K562 (cell line): ENCODE measurements around the gene OGFR. TPM values are rescaled to one million over a fixed set of nuclear protein-coding genes. Genes with fewer than 3 reads are reported as not detected.
A peak's percentile ranks its signal among the peaks of the same experiment; 100 is the strongest.

Source experiments
- ATF7 ChIP-seq: fragments of 450-650 bp; IDR thresholded peaks from 2 replicates; pipeline ENCODE4 v1.7.1; 2014; ENCODE audit warnings: mild to moderate bottlenecking, moderate library complexity
- BCOR ChIP-seq: fragments of 450-650 bp; IDR thresholded peaks from 2 replicates; pipeline ENCODE4 v1.6.1; 2016
- ELF1 ChIP-seq: fragments of 200-800 bp; sonication (Bioruptor generic); IDR thresholded peaks from 2 replicates; pipeline ENCODE4 v1.6.1; 2016; ENCODE audit warnings: missing genetic modification characterization, missing compliant biosample characterization
- FOXJ3 ChIP-seq: sonication (generic); formaldehyde crosslinking; IDR thresholded peaks from 2 replicates; pipeline ENCODE4 v1.4.0; 2020; ENCODE audit warnings: mild to moderate bottlenecking, missing genetic modification reagents
- HNRNPLL ChIP-seq: fragments of 200-400 bp; formaldehyde crosslinking; IDR thresholded peaks from 2 replicates; pipeline ENCODE4 v1.6.1; 2017; ENCODE audit warnings: low read length, low read depth, mild to moderate bottlenecking; ENCODE audit not compliant: poor library complexity, severe bottlenecking
- KLF16 ChIP-seq: IDR thresholded peaks from 2 replicates; pipeline ENCODE4 v1.6.1; 2016; ENCODE audit warnings: antibody characterized with exemption
- PTTG1 ChIP-seq: fragments of 450-650 bp; IDR thresholded peaks from 2 replicates; pipeline ENCODE4 v1.6.1; 2016; ENCODE audit warnings: low read depth, mild to moderate bottlenecking, missing genetic modification characterization, missing compliant biosample characterization
- PYGO2 ChIP-seq: fragments of 450-650 bp; IDR thresholded peaks from 2 replicates; pipeline ENCODE4 v1.6.1; 2016; ENCODE audit warnings: mild to moderate bottlenecking, missing genetic modification characterization, moderate library complexity, missing compliant biosample characterization
- RAD21 ChIP-seq, 2 experiments: fragments of 250-450 bp in 1 of 2; fragments of 450-650 bp in 1 of 2; sonication (Bioruptor Pico) in 1 of 2; formaldehyde crosslinking in 1 of 2; IDR thresholded peaks in 1 of 2; conservative IDR thresholded peaks in 1 of 2; 2 replicates each; pipeline versions ENCODE4 v1.4.0 to v1.8.0; 2020 to 2022; ENCODE audit warnings: mild to moderate bottlenecking in 2 of 2, moderate library complexity in 1 of 2
- SAP30 ChIP-seq: fragments of 200-600 bp; sonication (generic); IDR thresholded peaks from 2 replicates; pipeline ENCODE4 v1.6.1; 2012; ENCODE audit warnings: borderline replicate concordance, low read depth, mild to moderate bottlenecking, moderate library complexity, low read length, control low read depth, inconsistent platforms; ENCODE audit not compliant: insufficient read depth, poor library complexity, severe bottlenecking
- SMARCB1 ChIP-seq: IDR thresholded peaks from 2 replicates; pipeline ENCODE4 v1.6.1; 2011; ENCODE audit warnings: improper control_type of control experiment, low read depth; ENCODE audit not compliant: insufficient read length
- STAT6 ChIP-seq: sonication (generic); formaldehyde crosslinking; IDR thresholded peaks from 2 replicates; pipeline ENCODE4 v1.8.1; 2023; ENCODE audit warnings: mild to moderate bottlenecking, missing genetic modification reagents
- TAF15 ChIP-seq: fragments of 200-400 bp; formaldehyde crosslinking; IDR thresholded peaks from 2 replicates; pipeline ENCODE4 v1.6.1; 2017; ENCODE audit warnings: mild to moderate bottlenecking, low read depth, low read length, moderate library complexity
- XRCC4 ChIP-seq: IDR thresholded peaks from one replicate; pipeline ENCODE4 v1.6.1; 2011; ENCODE audit not compliant: insufficient read depth, insufficient read length; ENCODE audit errors: extremely low read depth
- ZBED1 ChIP-seq: IDR thresholded peaks from 2 replicates; pipeline ENCODE4 v1.6.1; 2014
- ZBTB12 ChIP-seq: fragments of 250-450 bp; sonication (Bioruptor Pico); IDR thresholded peaks from 2 replicates; pipeline ENCODE4 v1.4.0; 2020
- ZNF134 ChIP-seq: fragments of 250-450 bp; sonication (Bioruptor Pico); conservative IDR thresholded peaks from 2 replicates; pipeline ENCODE4 v1.4.0; 2020
- ZNF175 ChIP-seq: fragments of 200-800 bp; sonication (Bioruptor generic); IDR thresholded peaks from 2 replicates; pipeline ENCODE4 v1.6.1; 2016; ENCODE audit warnings: low read depth, mild to moderate bottlenecking, missing genetic modification characterization, missing compliant biosample characterization
- ZNF184 ChIP-seq: sonication (generic); formaldehyde crosslinking; IDR thresholded peaks from 2 replicates; pipeline ENCODE4 v1.5.0; 2020; ENCODE audit warnings: missing genetic modification reagents
- ZNF408 ChIP-seq: fragments of 250-450 bp; sonication (Bioruptor Pico); IDR thresholded peaks from 2 replicates; pipeline ENCODE4 v1.4.0; 2020; ENCODE audit warnings: low read depth, mild to moderate bottlenecking, moderate library complexity
- polyA plus RNA-seq, 8 experiments: library from polyadenylated mRNA; depleted of rRNA in 4 of 8; stranded (reverse) in 5 of 8; unstranded in 3 of 8; fragments of >200 nt; fragmentation: Nextera tagmentation in 2 of 8; fragmentation: Illumina TruSeq in 1 of 8; extraction: Ambion mirVana in 2 of 8; extraction: Trizol in 1 of 8; gene quantifications; 2 replicates each; pipeline versions ENCODE4 v1.2.1 to v1.2.3, GENCODE V29; 2011 to 2014; ENCODE audit warnings: inconsistent platforms in 1 of 8, missing spikeins in 1 of 8
- total RNA-seq, 7 experiments: library from RNA; depleted of rRNA in 6 of 7; stranded (reverse); fragments of >200 nt in 6 of 7; fragmentation: Illumina TruSeq in 2 of 7; extraction: Trizol in 2 of 7; gene quantifications; 2 replicates each; pipeline versions ENCODE4 v1.2.1 to v1.2.3, GENCODE V29; 2011 to 2021; ENCODE audit warnings: low replicate concordance in 1 of 7
- TF ChIP-seq, protein P1 (sequence below): fragments of 450-650 bp; IDR thresholded peaks from 2 replicates; pipeline ENCODE4 v1.6.1; 2018; ENCODE audit warnings: mild to moderate bottlenecking, low read depth; ENCODE audit not compliant: partially characterized antibody
- TF ChIP-seq, protein P2 (sequence below): fragments of 450-650 bp; formaldehyde crosslinking; IDR thresholded peaks from 2 replicates; pipeline ENCODE4 v1.4.0; 2020; ENCODE audit warnings: mild to moderate bottlenecking

The OGFR gene
- total and polyA plus RNA-seq, 9 of the 15 experiments (the other 6 are each of a cell fraction or from before 2014, with no cell fraction given) = 0.39 to 56.3 (median 17.5) TPM

- TF ChIP-seq, protein P1, sequence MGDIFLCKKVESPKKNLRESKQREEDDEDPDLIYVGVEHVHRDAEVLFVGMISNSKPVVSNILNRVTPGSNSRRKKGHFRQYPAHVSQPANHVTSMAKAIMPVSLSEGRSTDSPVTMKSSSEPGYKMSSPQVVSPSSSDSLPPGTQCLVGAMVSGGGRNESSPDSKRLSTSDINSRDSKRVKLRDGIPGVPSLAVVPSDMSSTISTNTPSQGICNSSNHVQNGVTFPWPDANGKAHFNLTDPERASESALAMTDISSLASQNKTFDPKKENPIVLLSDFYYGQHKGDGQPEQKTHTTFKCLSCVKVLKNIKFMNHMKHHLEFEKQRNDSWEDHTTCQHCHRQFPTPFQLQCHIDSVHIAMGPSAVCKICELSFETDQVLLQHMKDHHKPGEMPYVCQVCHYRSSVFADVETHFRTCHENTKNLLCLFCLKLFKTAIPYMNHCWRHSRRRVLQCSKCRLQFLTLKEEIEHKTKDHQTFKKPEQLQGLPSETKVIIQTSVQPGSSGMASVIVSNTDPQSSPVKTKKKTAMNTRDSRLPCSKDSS = no peak
- TF ChIP-seq BCOR (0 out of 2 replicates have a peak, but pooled peaks have one; percentile 45), HNRNPLL (peak; percentile 40), ATF7 (no peak; the same call in 1 of the 2 replicates), SMARCB1 (no peak), ZNF175 (CRISPR knock-in tag) (no peak), TAF15 (no peak), ZBTB12 (CRISPR knock-in tag) (no peak), PTTG1 (tag) (no peak), PYGO2 (tag) (no peak), ZNF408 (CRISPR knock-in tag) (no peak), KLF16 (no peak), ZNF184 (CRISPR knock-in tag) (no peak), ZNF134 (no peak), RAD21 (CRISPR knock-in tag; conservative IDR thresholded peaks at IDR 0.05 in 1 of 2, IDR thresholded peaks at IDR 0.05 in 1 of 2) (no peak), XRCC4 (no peak), FOXJ3 (CRISPR knock-in tag) (no peak), STAT6 (no peak), ELF1 (no peak), ZBED1 (no peak), SAP30 (no peak)
- TF ChIP-seq, protein P2, sequence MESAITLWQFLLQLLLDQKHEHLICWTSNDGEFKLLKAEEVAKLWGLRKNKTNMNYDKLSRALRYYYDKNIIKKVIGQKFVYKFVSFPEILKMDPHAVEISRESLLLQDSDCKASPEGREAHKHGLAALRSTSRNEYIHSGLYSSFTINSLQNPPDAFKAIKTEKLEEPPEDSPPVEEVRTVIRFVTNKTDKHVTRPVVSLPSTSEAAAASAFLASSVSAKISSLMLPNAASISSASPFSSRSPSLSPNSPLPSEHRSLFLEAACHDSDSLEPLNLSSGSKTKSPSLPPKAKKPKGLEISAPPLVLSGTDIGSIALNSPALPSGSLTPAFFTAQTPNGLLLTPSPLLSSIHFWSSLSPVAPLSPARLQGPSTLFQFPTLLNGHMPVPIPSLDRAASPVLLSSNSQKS (CRISPR knock-in tag) = no peak
Measured at GRCh38 chr20:62795023-62795761, 9.4 kb upstream of the OGFR start (continued).
